OCI-LY1 (cell line): ENCODE measurements around the gene ADORA2A.

Source experiments
- H2AFZ ChIP-seq: fragments of 200-600 bp; sonication (generic), shearing (Covaris generic); 2 replicates; pipeline ENCODE4 v1.6.0; 2014; ENCODE audit warnings: antibody characterized with exemption, mild to moderate bottlenecking, low read length
- H3F3A ChIP-seq: fragments of 200-600 bp; sonication (generic), shearing (Covaris generic); 2 replicates; pipeline ENCODE4 v1.6.0; 2014; ENCODE audit warnings: mild to moderate bottlenecking, antibody characterized with exemption, low read length, moderate library complexity; ENCODE audit not compliant: insufficient read depth
- H3K27ac ChIP-seq: fragments of 200-600 bp; sonication (generic); 2 replicates; pipeline ENCODE4 v1.5.1; 2014; ENCODE audit warnings: low read length, mixed run types, mild to moderate bottlenecking, low read depth; ENCODE audit not compliant: poor library complexity, severe bottlenecking
- H3K27me3 ChIP-seq: fragments of 200-600 bp; sonication (generic); 2 replicates; pipeline ENCODE4 v1.6.0; 2014; ENCODE audit warnings: antibody characterized with exemption, mild to moderate bottlenecking, low read length, moderate library complexity; ENCODE audit not compliant: insufficient read depth
- H3K36me3 ChIP-seq: fragments of 200-600 bp; sonication (generic); 2 replicates; pipeline ENCODE4 v1.6.1; 2014; ENCODE audit warnings: mild to moderate bottlenecking, antibody characterized with exemption, low read length, moderate library complexity, mixed read lengths; ENCODE audit not compliant: insufficient read depth
- H3K4me1 ChIP-seq: fragments of 200-600 bp; sonication (generic); 2 replicates; pipeline ENCODE4 v1.5.1; 2014; ENCODE audit warnings: mild to moderate bottlenecking, low read length, moderate library complexity; ENCODE audit not compliant: insufficient read depth, severe bottlenecking
- H3K4me2 ChIP-seq: fragments of 200-600 bp; sonication (generic), shearing (Covaris generic); 2 replicates; pipeline ENCODE4 v1.6.1; 2014; ENCODE audit warnings: low read length
- H3K4me3 ChIP-seq: fragments of 200-600 bp; sonication (generic); 2 replicates; pipeline ENCODE4 v1.5.1; 2014; ENCODE audit warnings: low read length, low read depth, mild to moderate bottlenecking, mixed read lengths; ENCODE audit not compliant: poor library complexity, severe bottlenecking
- H3K79me2 ChIP-seq: fragments of 200-600 bp; shearing (Covaris generic); 2 replicates; pipeline ENCODE4 v1.6.1; 2016; ENCODE audit warnings: mixed run types, low read length, mixed read lengths; ENCODE audit not compliant: insufficient read depth
- H3K9ac ChIP-seq: fragments of 200-600 bp; sonication (generic), shearing (Covaris generic); 2 replicates; pipeline ENCODE4 v1.6.1; 2014; ENCODE audit warnings: mild to moderate bottlenecking, low read length, mixed read lengths
- H3K9me2 ChIP-seq: fragments of 200-600 bp; sonication (generic), shearing (Covaris generic); 2 replicates; pipeline ENCODE4 v1.6.1; 2014; ENCODE audit warnings: low read depth, mild to moderate bottlenecking, low read length, mixed read lengths
- H3K9me3 ChIP-seq: fragments of 200-600 bp; shearing (Covaris generic); 2 replicates; pipeline ENCODE4 v1.6.1; 2014; ENCODE audit warnings: low read length, mixed read lengths
- H4K20me1 ChIP-seq: fragments of 200-600 bp; sonication (generic), shearing (Covaris generic); 2 replicates; pipeline ENCODE4 v1.6.0; 2016; ENCODE audit warnings: mild to moderate bottlenecking, low read length; ENCODE audit not compliant: insufficient read depth
- CTCF ChIP-seq: fragments of 200-600 bp; sonication (generic), shearing (Covaris generic); IDR thresholded peaks from 2 replicates; pipeline ENCODE4 v1.5.1; 2017; ENCODE audit warnings: mild to moderate bottlenecking, antibody characterized with exemption, low read length, moderate library complexity, mixed read lengths
- EZH2 ChIP-seq: fragments of 200-600 bp; sonication (generic), shearing (Covaris generic); IDR thresholded peaks from 2 replicates; pipeline ENCODE4 v1.8.0; 2017; ENCODE audit warnings: borderline replicate concordance, mixed run types, mild to moderate bottlenecking, antibody characterized with exemption, low read length, moderate library complexity, mixed read lengths

The ADORA2A gene

GRCh38 chr22:24398409-24398808 is 29.0 kb upstream of the ADORA2A start:
- Histone ChIP-seq H3K9ac (peak overlapping the region; percentile 6; the same call in 1 of the 2 replicates), H3K79me2 (no peaks in the 10 kb centered on the region), H4K20me1 (no peaks in the 10 kb centered on the region), H3K9me2 (no peaks in the 10 kb centered on the region), H3K4me2 (peak overlapping the region; percentile 2; the same call in 1 of the 2 replicates), H3K36me3 (peaks cover 40% of the 10 kb centered on the region; the same call in 1 of the 2 replicates), H3K27me3 (no peaks in the 10 kb centered on the region), H2AFZ (no peak overlapping the region), H3F3A (no peaks in the 10 kb centered on the region), H3K9me3 (no peaks in the 10 kb centered on the region), H3K4me1 (peaks cover 64% of the 10 kb centered on the region), H3K27ac (peak overlapping the region; percentile 90), H3K4me3 (no peak overlapping the region)
- no peak for TF ChIP-seq CTCF

GRCh38 chr22:24400034-24400725 is 27.2 kb upstream of the ADORA2A start:
- no peaks in the 10 kb centered on the region for H3F3A ChIP-seq
- no peaks in the 10 kb centered on the region for H3K27me3 ChIP-seq
- TF ChIP-seq CTCF (no peak), EZH2 (no peak)
- no peaks in the 10 kb centered on the region for H3K79me2 ChIP-seq
- no peaks in the 10 kb centered on the region for H3K9me3 ChIP-seq
- peak overlapping the region; percentile 66 for H3K4me2 ChIP-seq
- H3K36me3 ChIP-seq, result peaks cover 53% of the 10 kb centered on the region
- no peak overlapping the region for H2AFZ ChIP-seq
- H3K4me1 ChIP-seq, result peaks cover 64% of the 10 kb centered on the region
- peak overlapping the region; percentile 11 for H3K9ac ChIP-seq
- peak overlapping the region; percentile 27 for H3K4me3 ChIP-seq
- H3K27ac ChIP-seq, result peak overlapping the region; percentile 90
- H3K9me2 ChIP-seq, result no peaks in the 10 kb centered on the region
- no peaks in the 10 kb centered on the region for H4K20me1 ChIP-seq

- Histone ChIP-seq H3K4me3 (peak overlapping the region; percentile 27), H3K9me2 (no peaks in the 10 kb centered on the region), H4K20me1 (no peaks in the 10 kb centered on the region), H3K36me3 (peaks cover 50% of the 10 kb centered on the region), H3K9me3 (no peaks in the 10 kb centered on the region), H3K27ac (peak overlapping the region; percentile 90), H3K4me1 (peaks cover 64% of the 10 kb centered on the region), H3K79me2 (no peaks in the 10 kb centered on the region), H2AFZ (no peak overlapping the region), H3K27me3 (no peaks in the 10 kb centered on the region), H3K9ac (peak overlapping the region; percentile 11; the same call in 1 of the 2 replicates), H3F3A (no peaks in the 10 kb centered on the region), H3K4me2 (peak overlapping the region; percentile 66)
- TF ChIP-seq EZH2 (no peak), CTCF (no peak)
These were observed 26.4 kb upstream of the ADORA2A start for GRCh38 chr22:24400726-24401596.
